Breast epithelium (tissue), 4 donors: ENCODE data around the gene LRGUK. TPM values are rescaled to one million over a fixed set of nuclear protein-coding genes. Genes with fewer than 3 reads are reported as not detected.

Source experiments
- DNase-seq, 2 donors: peaks; one replicate each; pipeline ENCODE4 v3.0.0-alpha.2; 2019; ENCODE audit warnings: low spot score in 2 of 2
- H3K27ac ChIP-seq, 2 donors: fragments of 200-600 bp; sonication (generic) in 1 of 2; one replicate each; pipeline ENCODE4 v1.5.1; 2016 to 2019; ENCODE audit warnings: mild to moderate bottlenecking in 1 of 2
- H3K27me3 ChIP-seq, 2 donors: fragments of 200-600 bp; sonication (generic) in 1 of 2; one replicate each; pipeline versions ENCODE4 v1.5.1 to v1.6.0; 2017 to 2019; ENCODE audit warnings: control low read depth in 1 of 2, mild to moderate bottlenecking in 1 of 2
- H3K36me3 ChIP-seq: fragments of 200-600 bp; one replicate; pipeline ENCODE4 v1.5.1; 2019
- H3K4me1 ChIP-seq, 2 donors: fragments of 200-600 bp; sonication (generic); one replicate each; pipeline ENCODE4 v1.5.1; 2016 to 2019; ENCODE audit warnings: control low read depth in 1 of 2
- H3K4me3 ChIP-seq, 3 donors: fragments of 200-600 bp; sonication (generic); 1 replicate in 2 of 3; 2 replicates in 1 of 3; pipeline ENCODE4 v1.5.1; 2016 to 2019; ENCODE audit warnings: mild to moderate bottlenecking in 3 of 3, moderate library complexity in 2 of 3
- H3K9me3 ChIP-seq, 2 donors: fragments of 200-600 bp; sonication (generic) in 1 of 2; one replicate each; pipeline ENCODE4 v1.5.1; 2016 to 2019; ENCODE audit warnings: control low read depth in 1 of 2
- CTCF ChIP-seq, 3 donors: fragments of 450-650 bp; IDR thresholded peaks; one replicate each; pipeline ENCODE4 v1.5.1; 2016 to 2017; ENCODE audit warnings: antibody characterized with exemption in 3 of 3, mild to moderate bottlenecking in 3 of 3, moderate library complexity in 3 of 3
- POLR2A ChIP-seq: fragments of 450-650 bp; IDR thresholded peaks from one replicate; pipeline ENCODE4 v1.6.1; 2016; ENCODE audit warnings: antibody characterized with exemption, mild to moderate bottlenecking, moderate library complexity
- POLR2AphosphoS5 ChIP-seq, 3 donors: sonication (generic); formaldehyde crosslinking; IDR thresholded peaks; one replicate each; pipeline ENCODE4 v1.6.1; 2017; ENCODE audit warnings: antibody characterized with exemption in 3 of 3
- intact Hi-C: fragments of 100-400 bp; cut with DNase I; formaldehyde crosslinking; loops from one replicate; pipeline ENCODE4 v1.15.1; 2023; ENCODE audit warnings: low total_unique reads
- total RNA-seq, 3 donors: library from RNA; depleted of rRNA; stranded (reverse); fragments of >200 nt; gene quantifications; one replicate each; pipeline ENCODE4 v1.1.0, GENCODE V29; 2016

LRGUK gene
- total RNA-seq, 3 donors from 2014 or later, result 0.96 to 2.6 (median 1.6) TPM

- H3K27ac ChIP-seq, result no peak overlapping the region
- H3K9me3 ChIP-seq, result no peaks in the 10 kb centered on the region
- no peaks in the 10 kb centered on the region for H3K36me3 ChIP-seq
- no peak overlapping the region for H3K4me3 ChIP-seq
- no peak for DNase-seq
- TF ChIP-seq CTCF (IDR thresholded peaks at IDR 0.05), result no peak
- no peak for TF ChIP-seq POLR2AphosphoS5 (IDR thresholded peaks at IDR 0.05)
- TF ChIP-seq POLR2A, result no peak
- no peaks in the 10 kb centered on the region for H3K27me3 ChIP-seq
- intact Hi-C loops, result no loop called here
- no peaks in the 10 kb centered on the region for H3K4me1 ChIP-seq
Measured at GRCh38 chr7:134175334-134176036, 48.3 kb downstream of the LRGUK start.

- Histone ChIP-seq H3K36me3 (no peaks in the 10 kb centered on the region), H3K4me1 (no peaks in the 10 kb centered on the region), H3K27ac (no peak overlapping the region), H3K9me3 (no peaks in the 10 kb centered on the region), H3K4me3 (no peak overlapping the region), H3K27me3 (no peaks in the 10 kb centered on the region)
- TF ChIP-seq CTCF (IDR thresholded peaks at IDR 0.05) (no peak), POLR2A (no peak), POLR2AphosphoS5 (IDR thresholded peaks at IDR 0.05) (no peak)
- DNase-seq, result no peak
- intact Hi-C loops, result no loop called here
Measured at GRCh38 chr7:134176037-134176350, 48.9 kb downstream of the LRGUK start.

- TF ChIP-seq POLR2A, result no peak
- TF ChIP-seq CTCF (IDR thresholded peaks at IDR 0.05), result no peak
- no peak for TF ChIP-seq POLR2AphosphoS5 (IDR thresholded peaks at IDR 0.05)
- no peak overlapping the region for H3K4me3 ChIP-seq
- no peaks in the 10 kb centered on the region for H3K36me3 ChIP-seq
- intact Hi-C loops, result no loop called here
- no peaks in the 10 kb centered on the region for H3K4me1 ChIP-seq
- H3K27me3 ChIP-seq, result no peaks in the 10 kb centered on the region
- no peak overlapping the region for H3K27ac ChIP-seq
- DNase-seq, result no peak
- H3K9me3 ChIP-seq, result no peaks in the 10 kb centered on the region
Measured at GRCh38 chr7:134179036-134180011, 52.2 kb downstream of the LRGUK start.

GRCh38 chr7:134180376-134180775, 53.2 kb downstream of the LRGUK start:
- no peaks in the 10 kb centered on the region for H3K4me1 ChIP-seq
- intact Hi-C loops, result no loop called here
- no peak for DNase-seq
- no peaks in the 10 kb centered on the region for H3K27me3 ChIP-seq
- no peak overlapping the region for H3K4me3 ChIP-seq
- H3K36me3 ChIP-seq, result no peaks in the 10 kb centered on the region
- no peaks in the 10 kb centered on the region for H3K9me3 ChIP-seq
- TF ChIP-seq CTCF (IDR thresholded peaks at IDR 0.05) (no peak), POLR2AphosphoS5 (IDR thresholded peaks at IDR 0.05) (no peak), POLR2A (no peak)
- no peak overlapping the region for H3K27ac ChIP-seq

GRCh38 chr7:134182078-134182477, 54.9 kb downstream of the LRGUK start:
- no peaks in the 10 kb centered on the region for H3K4me1 ChIP-seq
- no peak for TF ChIP-seq POLR2A
- no peak for TF ChIP-seq CTCF (IDR thresholded peaks at IDR 0.05)
- TF ChIP-seq POLR2AphosphoS5 (IDR thresholded peaks at IDR 0.05), result no peak

More at GRCh38 chr7:134182078-134182477, 54.9 kb downstream of the LRGUK start:
- H3K36me3 ChIP-seq, result no peaks in the 10 kb centered on the region
- no peak overlapping the region for H3K4me3 ChIP-seq
- H3K9me3 ChIP-seq, result no peaks in the 10 kb centered on the region
- DNase-seq, result no peak
- intact Hi-C loops, result no loop called here
- no peak overlapping the region for H3K27ac ChIP-seq
- H3K27me3 ChIP-seq, result no peaks in the 10 kb centered on the region
